Measurements from ENCODE around the gene DICER1. TPM values are rescaled to one million over a fixed set of nuclear protein-coding genes. Genes with fewer than 3 reads are reported as not detected.
"Not testable (repeated sequence)": the region's sequence is repeated elsewhere in the genome, so short reads cannot be mapped to it uniquely, and the experiment has no call there.

Gene DICER1
- total RNA-seq, 4 donors from 2014 or later: 54.5 to 94.8 (median 83.8) TPM

- Histone ChIP-seq H3K4me1 (peaks cover 0 to 50% (median 26%) of the 10 kb centered on the region in 4 donors), H3K4me3 (no peak overlapping the region), H3K9me3 (no peaks in the 10 kb centered on the region), H3K27ac (no peak overlapping the region), H3K27me3 (no peaks in the 10 kb centered on the region), H3K36me3 (no peaks in the 10 kb centered on the region)
- WGBS, 2 donors: 78 to 82% methylated on average over 8 of the region's 8 CpGs
- TF ChIP-seq POLR2A (IDR thresholded peaks at IDR 0.05) (no peak), CTCF (IDR thresholded peaks at IDR 0.05) (no peak), EP300 (IDR thresholded peaks at IDR 0.05) (no peak)
- no peak for DNase-seq (ENCODE audit: low spot score in 2 of 2)
Observed at GRCh38 chr14:95180966-95181741, 23.8 kb upstream of the DICER1 start.

DNA sequence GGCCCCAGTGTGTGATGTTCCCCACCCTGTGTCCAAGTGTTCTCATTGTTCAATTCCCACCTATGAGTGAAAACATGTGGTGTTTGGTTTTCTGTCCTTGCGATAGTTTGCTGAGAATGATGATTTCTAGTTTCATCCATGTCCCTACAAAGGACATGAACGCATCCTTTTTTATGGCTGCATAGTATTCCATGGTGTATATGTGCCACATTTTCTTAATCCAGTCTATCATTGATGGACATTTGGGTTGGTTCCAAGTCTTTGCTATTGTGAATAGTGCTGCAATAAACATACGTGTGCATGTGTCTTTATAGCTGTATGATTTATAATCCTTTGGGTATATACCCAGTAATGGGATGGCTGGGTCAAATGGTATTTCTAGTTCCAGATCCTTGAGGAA is 18.3 kb upstream of the DICER1 start:
- H3K4me1 ChIP-seq: peaks cover 0 to 12% (median 2%) of the 10 kb centered on the region in 4 donors
- not testable (repeated sequence) for H3K9me3 ChIP-seq; H3K36me3 ChIP-seq; H3K4me3 ChIP-seq; DNase-seq (ENCODE audit: low spot score in 2 of 2); H3K27ac ChIP-seq; H3K27me3 ChIP-seq
- WGBS, 2 donors: 94 to 97% methylated on average over 3 of the region's 3 CpGs

- no peak for DNase-seq (ENCODE audit: low spot score in 2 of 2)
- no peaks in the 10 kb centered on the region for H3K36me3 ChIP-seq
- no peak overlapping the region for H3K27ac ChIP-seq
- H3K4me1 ChIP-seq: peaks cover 0 to 12% (median 2%) of the 10 kb centered on the region in 4 donors
- WGBS, 2 donors: 15 to 19% methylated on average over 2 of the region's 2 CpGs
- TF ChIP-seq POLR2A (IDR thresholded peaks at IDR 0.05) (no peak), CTCF (IDR thresholded peaks at IDR 0.05) (peak in 4 of 5 experiments; percentile 15 to 37 (median 30)), EP300 (IDR thresholded peaks at IDR 0.05) (no peak)
- no peaks in the 10 kb centered on the region for H3K27me3 ChIP-seq
- H3K4me3 ChIP-seq: no peak overlapping the region
- H3K9me3 ChIP-seq: no peaks in the 10 kb centered on the region
Observed at GRCh38 chr14:95174184-95174792, 17.0 kb upstream of the DICER1 start.

DNA sequence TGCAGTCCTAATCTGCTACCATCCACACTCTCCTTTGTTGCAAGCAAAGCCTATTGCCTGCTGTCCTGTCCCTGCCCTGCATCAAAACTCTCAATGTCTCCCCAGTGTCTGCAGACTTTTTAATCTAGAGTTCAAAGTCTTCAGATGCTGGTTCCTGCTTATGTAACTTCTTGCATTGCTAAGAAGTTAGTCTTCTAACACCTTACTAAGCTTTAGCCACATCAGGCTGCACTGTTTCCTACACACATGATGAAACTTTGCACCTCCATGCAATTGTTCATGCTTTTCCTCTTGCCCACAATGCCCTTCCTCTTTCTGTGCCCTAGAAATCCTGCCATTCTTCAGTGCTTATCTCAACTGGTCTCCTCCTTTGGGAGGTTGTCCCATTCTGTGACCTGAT is 16.2 kb upstream of the DICER1 start:
- no peak overlapping the region for H3K27ac ChIP-seq
- no peak for TF ChIP-seq CTCF (IDR thresholded peaks at IDR 0.05)
- TF ChIP-seq POLR2A (IDR thresholded peaks at IDR 0.05): no peak
- no peak for TF ChIP-seq EP300 (IDR thresholded peaks at IDR 0.05)
- no peaks in the 10 kb centered on the region for H3K9me3 ChIP-seq
- peaks cover 0 to 12% (median 2%) of the 10 kb centered on the region in 4 donors for H3K4me1 ChIP-seq
- H3K36me3 ChIP-seq: no peaks in the 10 kb centered on the region
- H3K27me3 ChIP-seq: no peaks in the 10 kb centered on the region
- H3K4me3 ChIP-seq: no peak overlapping the region
- DNase-seq (ENCODE audit: low spot score in 2 of 2): no peak

GRCh38 chr14:95167177-95167576 is 9.8 kb upstream of the DICER1 start:
- Histone ChIP-seq H3K9me3 (peaks cover 0 to 18% (median 0%) of the 10 kb centered on the region in 4 donors), H3K4me1 (peaks cover 0 to 5% (median under 1%) of the 10 kb centered on the region in 4 donors), H3K36me3 (peaks cover 0 to 15% (median 0%) of the 10 kb centered on the region in 3 donors), H3K27me3 (no peaks in the 10 kb centered on the region), H3K27ac (no peak overlapping the region), H3K4me3 (no peak overlapping the region)
- no peak for DNase-seq (ENCODE audit: low spot score in 2 of 2)
- TF ChIP-seq CTCF (IDR thresholded peaks at IDR 0.05): no peak
- TF ChIP-seq POLR2A (IDR thresholded peaks at IDR 0.05): no peak
- no peak for TF ChIP-seq EP300 (IDR thresholded peaks at IDR 0.05)
- 90 to 100% methylated on average over 2 of the region's 2 CpGs for WGBS, 2 donors
